22Rv1 (cell line): Measurements from ENCODE around the gene PHF21A.
A peak's percentile ranks its signal among the peaks of the same experiment; 100 is the strongest.

Experiments used
- H3K27ac ChIP-seq: fragments of 450-650 bp; 2 replicates; pipeline ENCODE4 v1.5.1; 2017
- CTCF ChIP-seq: fragments of 450-650 bp; IDR thresholded peaks from 2 replicates; pipeline ENCODE4 v1.5.1; 2017; ENCODE audit warnings: mild to moderate bottlenecking
- ZFX ChIP-seq: fragments of 450-650 bp; IDR thresholded peaks from 2 replicates; pipeline ENCODE4 v1.6.1; 2017; ENCODE audit warnings: antibody characterized with exemption, borderline replicate concordance

PHF21A gene

GRCh38 chr11:45890886-45891550, 230.2 kb downstream of the PHF21A start:
- no peak overlapping the region for H3K27ac ChIP-seq
- TF ChIP-seq ZFX (no peak), CTCF (no peak)

GRCh38 chr11:45889966-45890365, 231.3 kb downstream of the PHF21A start:
- H3K27ac ChIP-seq: no peak overlapping the region

GRCh38 chr11:45889555-45889954, 231.7 kb downstream of the PHF21A start:
- TF ChIP-seq ZFX (no peak), CTCF (no peak)
- H3K27ac ChIP-seq: no peak overlapping the region

More at GRCh38 chr11:45889966-45890365, 231.3 kb downstream of the PHF21A start:
- TF ChIP-seq CTCF: no peak
- TF ChIP-seq ZFX: no peak

GRCh38 chr11:45887587-45887986, 233.7 kb downstream of the PHF21A start:
- TF ChIP-seq ZFX (no peak), CTCF (no peak)
- H3K27ac ChIP-seq: 0 out of 2 replicates have a peak overlapping the region, but pooled peaks have one; percentile 23

- H3K27ac ChIP-seq: 0 out of 2 replicates have a peak overlapping the region, but pooled peaks have one; percentile 23
- TF ChIP-seq ZFX: no peak
- no peak for TF ChIP-seq CTCF
Measured at GRCh38 chr11:45886816-45887520, 234.3 kb downstream of the PHF21A start.

- peak overlapping the region; percentile 65 for H3K27ac ChIP-seq
- TF ChIP-seq ZFX: no peak
- TF ChIP-seq CTCF: no peak
Measured at GRCh38 chr11:45885921-45886721, 235.1 kb downstream of the PHF21A start.
